Measurements from ENCODE around the gene KRTAP19-8. TPM values are rescaled to one million over a fixed set of nuclear protein-coding genes. Genes with fewer than 3 reads are reported as not detected.

Gene KRTAP19-8
- total and polyA plus RNA-seq, 2 donors (not counting 1 experiment from before 2014, with no cell fraction given), result not detected

DNA sequence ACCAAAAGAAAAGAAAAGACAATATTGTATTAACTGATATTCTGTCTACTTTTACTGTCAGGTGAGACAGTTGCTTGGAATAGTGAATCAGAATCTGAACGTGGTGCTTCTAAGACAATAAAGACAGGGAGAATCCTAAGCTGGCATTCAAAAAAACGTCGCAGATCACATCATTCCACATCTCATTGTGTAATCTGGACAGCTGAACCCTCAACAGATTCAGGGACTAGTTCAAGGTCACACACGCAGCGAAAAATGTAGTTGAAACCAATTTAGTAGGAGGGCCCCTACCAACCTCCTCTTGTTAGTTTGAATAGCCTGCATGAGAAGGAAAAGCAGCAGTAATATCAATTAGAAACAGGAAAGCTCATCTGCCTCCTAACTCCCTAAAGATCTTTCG lies 46.4 kb upstream of the KRTAP19-8 start:
- no peaks in the 10 kb centered on the region for H3K4me1 ChIP-seq (ENCODE audit: control insufficient read depth in 2 of 2, insufficient read depth in 2 of 2, low read length in 2 of 2)
- no peaks in the 10 kb centered on the region for H3K79me2 ChIP-seq (ENCODE audit: control insufficient read depth, insufficient read depth, low read length)
- no peaks in the 10 kb centered on the region for H3K36me3 ChIP-seq (replicated peaks in 1 of 2; ENCODE audit: control extremely low read depth in 1 of 2, control insufficient read depth in 1 of 2, extremely low read depth in 1 of 2, insufficient read depth in 2 of 2, low read length in 1 of 2)
- TF ChIP-seq, protein P1, sequence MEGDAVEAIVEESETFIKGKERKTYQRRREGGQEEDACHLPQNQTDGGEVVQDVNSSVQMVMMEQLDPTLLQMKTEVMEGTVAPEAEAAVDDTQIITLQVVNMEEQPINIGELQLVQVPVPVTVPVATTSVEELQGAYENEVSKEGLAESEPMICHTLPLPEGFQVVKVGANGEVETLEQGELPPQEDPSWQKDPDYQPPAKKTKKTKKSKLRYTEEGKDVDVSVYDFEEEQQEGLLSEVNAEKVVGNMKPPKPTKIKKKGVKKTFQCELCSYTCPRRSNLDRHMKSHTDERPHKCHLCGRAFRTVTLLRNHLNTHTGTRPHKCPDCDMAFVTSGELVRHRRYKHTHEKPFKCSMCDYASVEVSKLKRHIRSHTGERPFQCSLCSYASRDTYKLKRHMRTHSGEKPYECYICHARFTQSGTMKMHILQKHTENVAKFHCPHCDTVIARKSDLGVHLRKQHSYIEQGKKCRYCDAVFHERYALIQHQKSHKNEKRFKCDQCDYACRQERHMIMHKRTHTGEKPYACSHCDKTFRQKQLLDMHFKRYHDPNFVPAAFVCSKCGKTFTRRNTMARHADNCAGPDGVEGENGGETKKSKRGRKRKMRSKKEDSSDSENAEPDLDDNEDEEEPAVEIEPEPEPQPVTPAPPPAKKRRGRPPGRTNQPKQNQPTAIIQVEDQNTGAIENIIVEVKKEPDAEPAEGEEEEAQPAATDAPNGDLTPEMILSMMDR (IDR thresholded peaks at IDR 0.05), result no peak
- TF ChIP-seq EZH2 (IDR thresholded peaks at IDR 0.05; ENCODE audit: borderline replicate concordance, insufficient read depth, low read depth, low read length, poor library complexity, severe bottlenecking), result no peak
- intact Hi-C loops (cut with micrococcal nuclease), result loop anchor here (5.0 to 10.0 kb wide), 2 partner anchors 252 to 1610 kb away; no protein-coding TSS in a partner anchor
- POLR2A ChIA-PET, result no interaction called here
- H3K27ac ChIP-seq (ENCODE audit: low read length in 2 of 2), result no peak overlapping the region
- no peaks in the 10 kb centered on the region for H3K27me3 ChIP-seq (replicated peaks in 1 of 4; ENCODE audit: control extremely low read depth in 1 of 4, control insufficient read depth in 3 of 4, insufficient read depth in 4 of 4, low read length in 3 of 4)
- no peak overlapping the region for H2AFZ ChIP-seq (ENCODE audit: insufficient read depth, low read depth, low read length, poor library complexity, severe bottlenecking)
- Mint-ChIP-seq H3K27ac (no peak overlapping the region), H3K4me3 (no peak overlapping the region), H3K4me1 (peaks cover 3% of the 10 kb centered on the region), H3K9me3 (ENCODE audit: insufficient read depth) (peaks cover 2% of the 10 kb centered on the region), H3K27me3 (peaks cover 3% of the 10 kb centered on the region)
- H4K20me1 ChIP-seq (ENCODE audit: control insufficient read depth, insufficient read depth, low read length, poor library complexity, severe bottlenecking), result no peaks in the 10 kb centered on the region
- CTCF ChIA-PET, result interaction anchor here (1.8 kb wide), 1 partner anchor 1041 kb away, joined by 5 read pairs; no protein-coding TSS in a partner anchor
- no peak overlapping the region for H3K4me2 ChIP-seq (replicated peaks; ENCODE audit: low read depth, low read length, poor library complexity, severe bottlenecking)
- DNase-seq (no peak), ATAC-seq (ENCODE audit: low read depth) (no peak)
- peaks cover 0 to 6% (median 0%) of the 10 kb centered on the region in 3 donors for H3K9me3 ChIP-seq (ENCODE audit: control extremely low read depth in 1 of 3, control insufficient read depth in 2 of 3, insufficient read depth in 1 of 3, low read length in 2 of 3)
- WGBS (ENCODE audit: insufficient coverage), result 79% methylated on average over 3 of the region's 6 CpGs
- no peak overlapping the region for H3K9ac ChIP-seq (ENCODE audit: low read length)
- no peak overlapping the region for H3K4me3 ChIP-seq (ENCODE audit: control extremely low read depth in 1 of 5, extremely low read depth in 1 of 5, insufficient read depth in 1 of 5, low read depth in 2 of 5, low read length in 4 of 5)

DNA sequence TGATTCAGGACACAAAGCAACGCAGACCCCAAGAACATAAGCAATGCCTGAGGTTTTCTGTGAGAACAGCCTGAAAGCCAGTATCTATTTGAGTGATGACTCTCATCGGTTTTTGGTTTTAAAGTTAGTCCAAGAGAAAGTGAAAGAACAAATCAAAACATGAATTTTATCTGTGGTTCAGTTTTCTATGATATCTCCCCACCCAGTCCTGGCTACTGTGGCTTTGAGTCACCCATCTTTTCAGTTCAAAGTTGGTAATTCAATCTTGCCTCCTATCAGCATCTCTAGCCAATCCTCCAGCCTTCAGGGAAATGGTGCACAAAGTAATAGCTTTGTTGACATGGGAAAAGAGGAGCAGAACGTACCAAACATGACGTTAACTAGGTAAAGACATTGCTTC lies 40.5 kb upstream of the KRTAP19-8 start:
- ATAC-seq (ENCODE audit: low read depth), result no peak
- Histone ChIP-seq H3K79me2 (ENCODE audit: control insufficient read depth, insufficient read depth, low read length) (no peaks in the 10 kb centered on the region), H3K4me1 (ENCODE audit: control insufficient read depth in 2 of 2, insufficient read depth in 2 of 2, low read length in 2 of 2) (no peaks in the 10 kb centered on the region), H3K4me2 (replicated peaks; ENCODE audit: low read depth, low read length, poor library complexity, severe bottlenecking) (no peak overlapping the region), H3K4me3 (ENCODE audit: control extremely low read depth in 1 of 5, extremely low read depth in 1 of 5, insufficient read depth in 1 of 5, low read depth in 2 of 5, low read length in 4 of 5) (no peak overlapping the region), H2AFZ (ENCODE audit: insufficient read depth, low read depth, low read length, poor library complexity, severe bottlenecking) (no peak overlapping the region), H3K9ac (ENCODE audit: low read length) (no peak overlapping the region), H4K20me1 (ENCODE audit: control insufficient read depth, insufficient read depth, low read length, poor library complexity, severe bottlenecking) (no peaks in the 10 kb centered on the region), H3K27me3 (replicated peaks in 1 of 4; ENCODE audit: control extremely low read depth in 1 of 4, control insufficient read depth in 3 of 4, insufficient read depth in 4 of 4, low read length in 3 of 4) (peaks cover 0 to 5% (median 2%) of the 10 kb centered on the region in 4 experiments), H3K27ac (ENCODE audit: low read length in 2 of 2) (no peak overlapping the region), H3K36me3 (replicated peaks in 1 of 2; ENCODE audit: control extremely low read depth in 1 of 2, control insufficient read depth in 1 of 2, extremely low read depth in 1 of 2, insufficient read depth in 2 of 2, low read length in 1 of 2) (no peaks in the 10 kb centered on the region), H3K9me3 (ENCODE audit: control extremely low read depth in 1 of 3, control insufficient read depth in 2 of 3, insufficient read depth in 1 of 3, low read length in 2 of 3) (no peaks in the 10 kb centered on the region)
- WGBS (ENCODE audit: insufficient coverage), result no CpG with 5 or more reads among the region's 4 CpGs
- TF ChIP-seq, protein P1 (IDR thresholded peaks at IDR 0.05), result no peak
- no peak for TF ChIP-seq EZH2 (IDR thresholded peaks at IDR 0.05; ENCODE audit: borderline replicate concordance, insufficient read depth, low read depth, low read length, poor library complexity, severe bottlenecking)
- Mint-ChIP-seq H3K9me3 (ENCODE audit: insufficient read depth) (no peaks in the 10 kb centered on the region), H3K27me3 (no peaks in the 10 kb centered on the region), H3K27ac (no peak overlapping the region), H3K4me3 (no peak overlapping the region), H3K4me1 (no peaks in the 10 kb centered on the region)
- intact Hi-C loops (cut with micrococcal nuclease), result no loop called here
- CTCF ChIA-PET, result interaction anchor here (1.1 kb wide), 1 partner anchor 19 kb away, joined by 4 read pairs; no protein-coding TSS in a partner anchor
- no peak for DNase-seq
- POLR2A ChIA-PET, result no interaction called here

Data from B cell (primary cell).